HG03354 (cell line): Measurements from ENCODE around the gene NUCKS1.

Experiments
- ATAC-seq: cut with Tn5 transposase; IDR thresholded peaks from one replicate; pipeline ENCODE4 v1.9.1; 2021; ENCODE audit warnings: mild to moderate bottlenecking; ENCODE audit not compliant: unreplicated experiment, poor library complexity, severe bottlenecking

Gene NUCKS1

GRCh38 chr1:205774198-205775014 lies 24.4 kb upstream of the NUCKS1 start:
- ATAC-seq, result peak; percentile 13

GRCh38 chr1:205772607-205773032 lies 22.6 kb upstream of the NUCKS1 start:
- ATAC-seq, result peak; percentile 28

- no peak for ATAC-seq
These were observed 20.6 kb upstream of the NUCKS1 start for GRCh38 chr1:205770618-205771017.

GRCh38 chr1:205769641-205770365 lies 19.8 kb upstream of the NUCKS1 start:
- no peak for ATAC-seq

GRCh38 chr1:205767248-205767647 lies 17.3 kb upstream of the NUCKS1 start:
- ATAC-seq, result no peak

GRCh38 chr1:205766570-205766969 lies 16.6 kb upstream of the NUCKS1 start:
- ATAC-seq, result no peak

GRCh38 chr1:205766038-205766437 lies 16.1 kb upstream of the NUCKS1 start:
- no peak for ATAC-seq

- ATAC-seq, result no peak
These were observed 14.6 kb upstream of the NUCKS1 start for GRCh38 chr1:205764578-205764977.

- ATAC-seq, result no peak
These were observed 14.0 kb upstream of the NUCKS1 start for GRCh38 chr1:205763980-205764379.

GRCh38 chr1:205760606-205761005 lies 10.6 kb upstream of the NUCKS1 start:
- no peak for ATAC-seq

GRCh38 chr1:205756552-205756951 lies 6.6 kb upstream of the NUCKS1 start:
- no peak for ATAC-seq

- no peak for ATAC-seq
These were observed 4.9 kb upstream of the NUCKS1 start for GRCh38 chr1:205754857-205755256.

GRCh38 chr1:205751036-205751651 lies 1.2 kb upstream of the NUCKS1 start:
- ATAC-seq, result no peak

GRCh38 chr1:205749234-205750137 lies 496 bp downstream of the NUCKS1 start:
- peak; percentile 73 for ATAC-seq

- peak; percentile 31 for ATAC-seq
These were observed 1.4 kb downstream of the NUCKS1 start for GRCh38 chr1:205748403-205749233.

GRCh38 chr1:205746757-205747412 lies 3.1 kb downstream of the NUCKS1 start:
- ATAC-seq, result no peak

GRCh38 chr1:205744403-205744802 lies 5.6 kb downstream of the NUCKS1 start:
- no peak for ATAC-seq

GRCh38 chr1:205743977-205744376 lies 6.0 kb downstream of the NUCKS1 start:
- no peak for ATAC-seq
